Measurements from ENCODE around the gene MRPS18A. TPM values are rescaled to one million over a fixed set of nuclear protein-coding genes. Genes with fewer than 3 reads are reported as not detected.
A peak's percentile ranks its signal among the peaks of the same experiment; 100 is the strongest.

MRPS18A gene
- polyA plus RNA-seq, 4 donors = 51.2 to 107 (median 65.1) TPM

DNA sequence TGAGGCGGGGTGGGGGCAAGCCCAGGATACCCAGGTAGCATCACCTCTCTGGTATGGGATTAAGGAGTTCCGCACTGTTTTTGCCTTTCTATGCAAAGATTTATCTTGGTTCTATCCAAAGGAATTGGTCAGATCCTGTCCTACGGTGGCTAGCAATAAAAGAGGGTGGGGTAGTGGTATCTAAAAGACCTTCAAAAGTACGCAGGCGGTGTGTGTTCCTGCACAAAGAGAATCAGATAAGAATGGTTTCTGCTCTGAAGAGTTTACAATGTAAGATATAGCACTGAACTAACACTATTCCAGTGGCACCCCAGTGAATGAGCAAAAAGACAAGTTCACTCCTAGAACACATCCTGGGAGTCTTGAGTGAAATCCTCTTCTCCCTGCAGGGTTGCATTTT lies 6.3 kb downstream of the MRPS18A start:
- Histone ChIP-seq H3K27ac (ENCODE audit: low read depth in 1 of 3, low read length in 2 of 3) (peak overlapping the region in 1 of 3 donors; percentile 12), H3K27me3 (ENCODE audit: control insufficient read depth in 3 of 3, insufficient read depth in 3 of 3, low read length in 3 of 3) (no peaks in the 10 kb centered on the region), H3K4me3 (ENCODE audit: low read depth in 1 of 3, low read length in 3 of 3) (no peak overlapping the region), H3K9me3 (ENCODE audit: control insufficient read depth in 2 of 2, insufficient read depth in 1 of 2, low read depth in 1 of 2, low read length in 1 of 2) (no peaks in the 10 kb centered on the region), H3K36me3 (ENCODE audit: control insufficient read depth in 3 of 3, insufficient read depth in 2 of 3, low read depth in 1 of 3, low read length in 3 of 3) (peaks cover 7 to 52% (median 14%) of the 10 kb centered on the region in 3 donors), H3K4me1 (ENCODE audit: control insufficient read depth in 3 of 3, insufficient read depth in 2 of 3, low read depth in 1 of 3, low read length in 2 of 3) (peaks cover 5 to 21% (median 18%) of the 10 kb centered on the region in 3 donors)
- 24 to 65% (median 33%) methylated on average over 5 of the region's 5 CpGs for WGBS, 3 donors
- DNase-seq (peak in 1 of 2 donors; percentile 71), FAIRE-seq (no peak)

DNA sequence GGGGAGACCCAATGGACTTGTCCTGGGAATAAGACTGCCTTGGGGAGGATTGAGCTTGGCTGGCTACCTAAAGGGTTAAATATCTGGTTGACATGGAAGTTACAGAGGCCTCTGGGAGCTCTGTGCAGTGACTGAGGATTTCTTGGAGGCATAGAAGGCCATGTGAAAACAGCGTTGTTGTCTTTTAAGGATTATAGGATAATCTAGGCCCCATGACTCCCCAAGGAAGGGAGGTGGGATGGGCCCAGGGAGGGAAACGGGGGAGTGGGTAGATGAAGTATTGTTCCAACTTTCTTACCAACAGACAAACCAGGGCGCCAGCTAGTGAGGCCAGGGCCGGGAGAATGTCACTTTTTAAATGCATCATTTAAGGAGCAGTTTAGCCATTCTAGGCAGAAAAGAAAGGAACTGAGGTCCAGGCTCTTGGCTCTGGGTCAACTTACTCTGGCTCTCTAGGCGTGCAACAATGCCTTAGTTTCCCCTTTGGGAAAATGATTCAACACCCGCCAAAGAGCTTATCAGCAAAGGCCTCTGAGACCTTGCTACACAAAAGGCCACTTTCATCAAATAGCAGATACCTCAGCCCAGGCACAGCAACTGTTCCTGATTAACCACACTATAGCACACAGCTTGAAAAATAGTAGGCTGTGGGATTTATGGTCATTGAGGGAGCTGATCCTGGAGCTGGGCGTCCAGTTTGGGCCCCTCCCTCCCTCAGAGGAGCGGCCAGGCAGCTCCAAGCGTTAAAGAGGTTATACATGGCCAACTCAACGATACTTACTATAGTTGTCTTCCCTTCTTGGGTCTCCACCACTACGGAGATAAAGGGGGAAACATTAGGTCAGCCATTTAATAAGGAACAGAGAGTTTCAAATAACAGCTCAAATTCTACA lies 7.0 kb downstream of the MRPS18A start:
- Histone ChIP-seq H3K27ac (ENCODE audit: low read depth in 1 of 3, low read length in 2 of 3) (no peak overlapping the region), H3K36me3 (ENCODE audit: control insufficient read depth in 3 of 3, insufficient read depth in 2 of 3, low read depth in 1 of 3, low read length in 3 of 3) (peaks cover 7 to 58% (median 16%) of the 10 kb centered on the region in 3 donors), H3K4me1 (ENCODE audit: control insufficient read depth in 3 of 3, insufficient read depth in 2 of 3, low read depth in 1 of 3, low read length in 2 of 3) (peaks cover 5 to 18% (median 15%) of the 10 kb centered on the region in 3 donors), H3K4me3 (ENCODE audit: low read depth in 1 of 3, low read length in 3 of 3) (no peak overlapping the region), H3K27me3 (ENCODE audit: control insufficient read depth in 3 of 3, insufficient read depth in 3 of 3, low read length in 3 of 3) (no peaks in the 10 kb centered on the region), H3K9me3 (ENCODE audit: control insufficient read depth in 2 of 2, insufficient read depth in 1 of 2, low read depth in 1 of 2, low read length in 1 of 2) (no peaks in the 10 kb centered on the region)
- FAIRE-seq (no peak), DNase-seq (no peak)
- 70 to 80% (median 77%) methylated on average over 11 of the region's 11 CpGs for WGBS, 3 donors

DNA sequence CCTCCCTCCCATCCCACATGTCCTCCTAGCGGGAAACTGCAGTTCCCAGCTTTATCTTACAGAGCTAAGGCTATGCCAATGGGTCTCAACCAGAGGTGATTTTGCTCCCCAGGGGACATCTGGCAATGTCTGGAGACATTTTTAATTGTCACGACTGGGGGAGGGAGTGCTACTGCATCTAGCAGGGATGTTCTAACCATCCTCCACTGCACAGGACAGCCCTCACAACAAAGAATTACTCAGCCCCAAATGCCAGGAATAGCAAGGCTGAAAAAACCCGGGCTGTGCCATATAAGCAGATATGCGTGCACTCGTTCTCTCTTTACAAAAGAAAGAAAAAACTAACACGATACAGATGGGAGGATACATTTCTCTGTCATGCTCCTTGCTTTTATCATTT lies 8.5 kb downstream of the MRPS18A start:
- Histone ChIP-seq H3K27ac (ENCODE audit: low read depth in 1 of 3, low read length in 2 of 3) (no peak overlapping the region), H3K4me3 (ENCODE audit: low read depth in 1 of 3, low read length in 3 of 3) (no peak overlapping the region), H3K36me3 (ENCODE audit: control insufficient read depth in 3 of 3, insufficient read depth in 2 of 3, low read depth in 1 of 3, low read length in 3 of 3) (peaks cover 7 to 73% (median 25%) of the 10 kb centered on the region in 3 donors), H3K9me3 (ENCODE audit: control insufficient read depth in 2 of 2, insufficient read depth in 1 of 2, low read depth in 1 of 2, low read length in 1 of 2) (no peaks in the 10 kb centered on the region), H3K4me1 (ENCODE audit: control insufficient read depth in 3 of 3, insufficient read depth in 2 of 3, low read depth in 1 of 3, low read length in 2 of 3) (peaks cover 3 to 15% (median 15%) of the 10 kb centered on the region in 3 donors), H3K27me3 (ENCODE audit: control insufficient read depth in 3 of 3, insufficient read depth in 3 of 3, low read length in 3 of 3) (no peaks in the 10 kb centered on the region)
- FAIRE-seq (no peak), DNase-seq (no peak)
- WGBS, 3 donors = 83 to 96% (median 92%) methylated on average over 6 of the region's 6 CpGs

- FAIRE-seq = no peak
- Histone ChIP-seq H3K9me3 (ENCODE audit: control insufficient read depth in 2 of 2, insufficient read depth in 1 of 2, low read depth in 1 of 2, low read length in 1 of 2) (no peaks in the 10 kb centered on the region), H3K36me3 (ENCODE audit: control insufficient read depth in 3 of 3, insufficient read depth in 2 of 3, low read depth in 1 of 3, low read length in 3 of 3) (peaks cover 10 to 80% (median 25%) of the 10 kb centered on the region in 3 donors), H3K27ac (ENCODE audit: low read depth in 1 of 3, low read length in 2 of 3) (no peak overlapping the region), H3K4me1 (ENCODE audit: control insufficient read depth in 3 of 3, insufficient read depth in 2 of 3, low read depth in 1 of 3, low read length in 2 of 3) (peaks cover 3 to 18% (median 12%) of the 10 kb centered on the region in 3 donors), H3K4me3 (ENCODE audit: low read depth in 1 of 3, low read length in 3 of 3) (no peak overlapping the region), H3K27me3 (ENCODE audit: control insufficient read depth in 3 of 3, insufficient read depth in 3 of 3, low read length in 3 of 3) (no peaks in the 10 kb centered on the region)
- no peak for DNase-seq
- WGBS, 3 donors = 82 to 93% (median 91%) methylated on average over 7 of the region's 7 CpGs
Observed at GRCh38 chr6:43678341-43678740, 9.2 kb downstream of the MRPS18A start.

GRCh38 chr6:43677759-43678158 lies 9.8 kb downstream of the MRPS18A start:
- H3K4me1 ChIP-seq (ENCODE audit: control insufficient read depth in 3 of 3, insufficient read depth in 2 of 3, low read depth in 1 of 3, low read length in 2 of 3) = peaks cover 2 to 21% (median 7%) of the 10 kb centered on the region in 3 donors
- DNase-seq (no peak), FAIRE-seq (no peak)
- H3K9me3 ChIP-seq (ENCODE audit: control insufficient read depth in 2 of 2, insufficient read depth in 1 of 2, low read depth in 1 of 2, low read length in 1 of 2) = no peaks in the 10 kb centered on the region
- H3K27ac ChIP-seq (ENCODE audit: low read depth in 1 of 3, low read length in 2 of 3) = no peak overlapping the region
- H3K27me3 ChIP-seq (ENCODE audit: control insufficient read depth in 3 of 3, insufficient read depth in 3 of 3, low read length in 3 of 3) = no peaks in the 10 kb centered on the region
- no peak overlapping the region for H3K4me3 ChIP-seq (ENCODE audit: low read depth in 1 of 3, low read length in 3 of 3)
- H3K36me3 ChIP-seq (ENCODE audit: control insufficient read depth in 3 of 3, insufficient read depth in 2 of 3, low read depth in 1 of 3, low read length in 3 of 3) = peaks cover 10 to 80% (median 23%) of the 10 kb centered on the region in 3 donors
- WGBS, 3 donors = 61 to 72% (median 70%) methylated on average over 7 of the region's 7 CpGs

- Histone ChIP-seq H3K9me3 (ENCODE audit: control insufficient read depth in 2 of 2, insufficient read depth in 1 of 2, low read depth in 1 of 2, low read length in 1 of 2) (no peaks in the 10 kb centered on the region), H3K4me3 (ENCODE audit: low read depth in 1 of 3, low read length in 3 of 3) (no peak overlapping the region), H3K36me3 (ENCODE audit: control insufficient read depth in 3 of 3, insufficient read depth in 2 of 3, low read depth in 1 of 3, low read length in 3 of 3) (peaks cover 10 to 81% (median 23%) of the 10 kb centered on the region in 3 donors), H3K4me1 (ENCODE audit: control insufficient read depth in 3 of 3, insufficient read depth in 2 of 3, low read depth in 1 of 3, low read length in 2 of 3) (peaks cover 2 to 20% (median 7%) of the 10 kb centered on the region in 3 donors), H3K27ac (ENCODE audit: low read depth in 1 of 3, low read length in 2 of 3) (no peak overlapping the region), H3K27me3 (ENCODE audit: control insufficient read depth in 3 of 3, insufficient read depth in 3 of 3, low read length in 3 of 3) (no peaks in the 10 kb centered on the region)
- 87 to 91% (median 89%) methylated on average over 7 of the region's 7 CpGs for WGBS, 3 donors
- FAIRE-seq (no peak), DNase-seq (no peak)
Observed at GRCh38 chr6:43676962-43677606, 10.5 kb downstream of the MRPS18A start.

DNA sequence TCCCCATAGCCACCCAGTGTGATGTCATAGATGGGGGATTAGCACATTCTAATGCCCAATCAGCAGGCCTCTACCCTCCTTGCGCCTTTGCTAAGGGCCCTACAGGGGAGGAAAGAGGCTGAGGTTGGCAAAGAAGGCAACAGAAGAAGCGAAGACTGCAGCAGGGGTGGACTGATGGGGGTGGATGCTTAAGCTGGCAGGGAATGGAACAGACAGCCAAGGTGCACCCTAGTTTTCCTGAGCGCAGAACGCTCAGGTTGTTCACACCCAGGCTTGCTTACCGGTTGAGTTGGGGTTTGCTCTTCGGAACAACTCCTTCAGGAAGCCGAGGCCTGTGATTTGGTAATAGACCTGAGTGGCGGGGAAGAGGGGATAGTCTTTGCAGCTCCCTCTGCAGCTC lies 12.7 kb downstream of the MRPS18A start:
- FAIRE-seq (no peak), DNase-seq (no peak)
- H3K36me3 ChIP-seq (ENCODE audit: control insufficient read depth in 3 of 3, insufficient read depth in 2 of 3, low read depth in 1 of 3, low read length in 3 of 3) = peaks cover 13 to 90% (median 23%) of the 10 kb centered on the region in 3 donors
- H3K27ac ChIP-seq (ENCODE audit: low read depth in 1 of 3, low read length in 2 of 3) = no peak overlapping the region
- no peaks in the 10 kb centered on the region for H3K9me3 ChIP-seq (ENCODE audit: control insufficient read depth in 2 of 2, insufficient read depth in 1 of 2, low read depth in 1 of 2, low read length in 1 of 2)
- H3K4me3 ChIP-seq (ENCODE audit: low read depth in 1 of 3, low read length in 3 of 3) = no peak overlapping the region
- no peaks in the 10 kb centered on the region for H3K27me3 ChIP-seq (ENCODE audit: control insufficient read depth in 3 of 3, insufficient read depth in 3 of 3, low read length in 3 of 3)
- WGBS, 3 donors = 95 to 97% (median 96%) methylated on average over 7 to 8 of the region's 8 CpGs
- peaks cover 0 to 19% (median 0%) of the 10 kb centered on the region in 3 donors for H3K4me1 ChIP-seq (ENCODE audit: control insufficient read depth in 3 of 3, insufficient read depth in 2 of 3, low read depth in 1 of 3, low read length in 2 of 3)

DNA sequence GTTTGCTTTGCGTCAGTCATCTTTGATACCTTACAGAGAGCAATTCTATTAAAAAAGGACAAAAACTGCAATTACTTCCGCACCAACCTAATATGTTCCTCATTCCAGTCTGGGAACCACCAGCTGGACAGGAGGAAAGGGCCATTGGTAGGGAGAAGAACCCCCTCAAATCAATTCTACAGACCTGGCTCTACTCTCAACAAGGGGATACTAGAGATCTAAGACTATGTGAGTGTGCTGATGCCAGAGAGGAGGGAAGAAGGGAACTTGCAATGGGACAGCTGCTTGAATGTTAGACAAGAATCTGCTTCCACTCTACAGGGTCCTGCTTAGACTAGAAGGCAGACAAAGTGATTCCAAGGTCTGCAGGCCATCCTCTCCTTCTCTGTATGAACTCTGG lies 13.3 kb downstream of the MRPS18A start:
- Histone ChIP-seq H3K27ac (ENCODE audit: low read depth in 1 of 3, low read length in 2 of 3) (no peak overlapping the region), H3K9me3 (ENCODE audit: control insufficient read depth in 2 of 2, insufficient read depth in 1 of 2, low read depth in 1 of 2, low read length in 1 of 2) (no peaks in the 10 kb centered on the region), H3K4me1 (ENCODE audit: control insufficient read depth in 3 of 3, insufficient read depth in 2 of 3, low read depth in 1 of 3, low read length in 2 of 3) (peaks cover 0 to 22% (median 0%) of the 10 kb centered on the region in 3 donors), H3K36me3 (ENCODE audit: control insufficient read depth in 3 of 3, insufficient read depth in 2 of 3, low read depth in 1 of 3, low read length in 3 of 3) (peaks cover 13 to 90% (median 21%) of the 10 kb centered on the region in 3 donors), H3K4me3 (ENCODE audit: low read depth in 1 of 3, low read length in 3 of 3) (no peak overlapping the region), H3K27me3 (ENCODE audit: control insufficient read depth in 3 of 3, insufficient read depth in 3 of 3, low read length in 3 of 3) (no peaks in the 10 kb centered on the region)
- WGBS, 3 donors = 95 to 98% (median 96%) methylated on average over 2 of the region's 2 CpGs
- DNase-seq (no peak), FAIRE-seq (no peak)

Measured in small intestine (tissue), 7 donors.